ENCODE results near the gene BHLHE41.

Gene BHLHE41

GRCh38 chr12:26091822-26092221 lies 33.0 kb downstream of the BHLHE41 start:
- no peak overlapping the region for H3K4me3 Mint-ChIP-seq
- no peaks in the 10 kb centered on the region for H3K4me1 Mint-ChIP-seq
- H3K27ac Mint-ChIP-seq: no peak overlapping the region
- H3K27me3 Mint-ChIP-seq (ENCODE audit: low read depth): no peaks in the 10 kb centered on the region
- H3K36me3 Mint-ChIP-seq (ENCODE audit: low read depth): no peaks in the 10 kb centered on the region
- H3K9me3 Mint-ChIP-seq: no peaks in the 10 kb centered on the region
- TF ChIP-seq, protein P1, sequence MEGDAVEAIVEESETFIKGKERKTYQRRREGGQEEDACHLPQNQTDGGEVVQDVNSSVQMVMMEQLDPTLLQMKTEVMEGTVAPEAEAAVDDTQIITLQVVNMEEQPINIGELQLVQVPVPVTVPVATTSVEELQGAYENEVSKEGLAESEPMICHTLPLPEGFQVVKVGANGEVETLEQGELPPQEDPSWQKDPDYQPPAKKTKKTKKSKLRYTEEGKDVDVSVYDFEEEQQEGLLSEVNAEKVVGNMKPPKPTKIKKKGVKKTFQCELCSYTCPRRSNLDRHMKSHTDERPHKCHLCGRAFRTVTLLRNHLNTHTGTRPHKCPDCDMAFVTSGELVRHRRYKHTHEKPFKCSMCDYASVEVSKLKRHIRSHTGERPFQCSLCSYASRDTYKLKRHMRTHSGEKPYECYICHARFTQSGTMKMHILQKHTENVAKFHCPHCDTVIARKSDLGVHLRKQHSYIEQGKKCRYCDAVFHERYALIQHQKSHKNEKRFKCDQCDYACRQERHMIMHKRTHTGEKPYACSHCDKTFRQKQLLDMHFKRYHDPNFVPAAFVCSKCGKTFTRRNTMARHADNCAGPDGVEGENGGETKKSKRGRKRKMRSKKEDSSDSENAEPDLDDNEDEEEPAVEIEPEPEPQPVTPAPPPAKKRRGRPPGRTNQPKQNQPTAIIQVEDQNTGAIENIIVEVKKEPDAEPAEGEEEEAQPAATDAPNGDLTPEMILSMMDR (IDR thresholded peaks at IDR 0.05; ENCODE audit: unreplicated experiment in 3 of 3): peak; percentile 37 to 43 (median 39)

GRCh38 chr12:26090836-26091510 lies 33.9 kb downstream of the BHLHE41 start:
- TF ChIP-seq, protein P1 (IDR thresholded peaks at IDR 0.05; ENCODE audit: unreplicated experiment in 3 of 3): no peak

GRCh38 chr12:26088998-26089397 lies 35.8 kb downstream of the BHLHE41 start:
- Mint-ChIP-seq H3K4me1 (no peaks in the 10 kb centered on the region), H3K9me3 (peaks cover 11% of the 10 kb centered on the region), H3K27ac (no peak overlapping the region), H3K36me3 (ENCODE audit: low read depth) (peaks cover 5% of the 10 kb centered on the region), H3K27me3 (ENCODE audit: low read depth) (no peaks in the 10 kb centered on the region), H3K4me3 (no peak overlapping the region)
- TF ChIP-seq, protein P1 (IDR thresholded peaks at IDR 0.05; ENCODE audit: unreplicated experiment in 3 of 3): no peak

More at GRCh38 chr12:26090836-26091510, 33.9 kb downstream of the BHLHE41 start:
- Mint-ChIP-seq H3K27me3 (ENCODE audit: low read depth) (no peaks in the 10 kb centered on the region), H3K4me1 (no peaks in the 10 kb centered on the region), H3K36me3 (ENCODE audit: low read depth) (no peaks in the 10 kb centered on the region), H3K27ac (no peak overlapping the region), H3K9me3 (peaks cover 4% of the 10 kb centered on the region), H3K4me3 (no peak overlapping the region)

DNA sequence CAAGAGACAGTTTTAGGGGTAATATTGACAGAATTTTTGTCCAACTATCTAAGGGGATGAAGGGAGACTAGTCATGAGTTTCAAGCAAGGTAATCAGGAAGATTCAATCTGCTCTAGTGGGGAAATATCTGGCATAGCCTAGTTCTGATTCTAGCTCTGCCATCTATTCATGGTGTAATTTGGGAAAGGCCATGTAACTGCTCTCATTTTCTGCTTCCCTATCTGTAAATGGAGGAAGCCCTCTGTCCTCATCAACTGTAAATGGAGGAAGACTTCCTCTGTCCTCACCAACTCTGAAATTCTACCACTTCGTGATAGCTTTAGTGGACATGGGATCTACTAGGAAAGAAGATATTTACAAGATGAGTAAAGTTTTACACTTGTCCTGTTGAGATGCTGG lies 37.9 kb downstream of the BHLHE41 start:
- no peaks in the 10 kb centered on the region for H3K27me3 Mint-ChIP-seq (ENCODE audit: low read depth)
- peaks cover 14% of the 10 kb centered on the region for H3K36me3 Mint-ChIP-seq (ENCODE audit: low read depth)
- TF ChIP-seq, protein P1 (IDR thresholded peaks at IDR 0.05; ENCODE audit: unreplicated experiment in 3 of 3): no peak
- peaks cover 21% of the 10 kb centered on the region for H3K9me3 Mint-ChIP-seq
- H3K27ac Mint-ChIP-seq: no peak overlapping the region
- no peaks in the 10 kb centered on the region for H3K4me1 Mint-ChIP-seq
- no peak overlapping the region for H3K4me3 Mint-ChIP-seq

DNA sequence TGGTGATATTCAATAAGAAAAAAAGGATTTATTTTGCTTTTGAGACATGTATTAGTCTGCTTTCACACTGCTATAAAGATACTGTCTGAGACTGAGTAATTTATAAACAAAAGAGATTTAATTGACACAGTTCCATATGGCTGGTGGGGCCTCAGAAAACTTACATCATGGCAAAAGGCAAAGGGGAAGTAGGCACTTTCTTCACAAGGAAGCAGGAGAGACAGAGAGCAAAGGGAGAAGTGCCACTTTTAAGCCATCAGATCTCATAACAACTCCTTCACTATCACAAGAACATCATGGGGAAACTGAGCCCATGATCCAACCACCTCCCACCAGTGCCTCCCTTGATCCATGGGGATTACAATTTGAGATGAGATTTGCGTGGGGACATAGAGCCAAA lies 43.9 kb downstream of the BHLHE41 start:
- H3K27me3 Mint-ChIP-seq (ENCODE audit: low read depth): no peaks in the 10 kb centered on the region
- H3K27ac Mint-ChIP-seq: no peak overlapping the region
- H3K9me3 Mint-ChIP-seq: peaks cover 23% of the 10 kb centered on the region
- peaks cover 31% of the 10 kb centered on the region for H3K36me3 Mint-ChIP-seq (ENCODE audit: low read depth)
- no peaks in the 10 kb centered on the region for H3K4me1 Mint-ChIP-seq
- TF ChIP-seq, protein P1 (IDR thresholded peaks at IDR 0.05; ENCODE audit: unreplicated experiment in 3 of 3): no peak
- no peak overlapping the region for H3K4me3 Mint-ChIP-seq

Measured in nephron (organoid).